A549 (cell line): ENCODE data around the gene DNM1. TPM values are rescaled to one million over a fixed set of nuclear protein-coding genes. Genes with fewer than 3 reads are reported as not detected.

ENCODE experiments used
- ATAC-seq, 2 experiments: fragments of 200-7000 bp in 1 of 2; fragments of >200 bp in 1 of 2; cut with Nextera tagmentation in 1 of 2; cut with Tn5 transposase in 1 of 2; 3 replicates each; pipeline versions ENCODE4 v1.8.0 to v1.9.1; 2018 to 2020; ENCODE audit warnings: mild to moderate bottlenecking in 1 of 2, moderate library complexity in 1 of 2
- CTCF ChIA-PET: fragments of 300-600 bp; sonication (Branson Sonifier 250); formaldehyde crosslinking; extraction: SDS; loops from one replicate; lab custom pipeline; 2021; ENCODE audit warnings: antibody characterized with exemption, inconsistent platforms; lab: Yijun Ruan, JAX
- POLR2A ChIA-PET: fragments of 350-600 bp; formaldehyde crosslinking; extraction: SDS; loops from one replicate; lab custom pipeline; 2021; ENCODE audit warnings: antibody characterized with exemption, inconsistent platforms; lab: Yijun Ruan, JAX
- DNase-seq, 2 experiments: peaks; one replicate each; pipeline versions ENCODE4 v3.0.0 to v3.0.0-alpha.2; 2011 to 2016; ENCODE audit warnings: low read depth in 1 of 2, low spot score in 1 of 2
- FAIRE-seq: peaks from 2 replicates; lab custom pipeline; 2011; peaks lifted over from hg19 to GRCh38; lab: Jason Lieb, UNC
- H3K27ac ChIP-seq, 2 experiments: fragments of >200 bp; sonication (Bioruptor Twin); formaldehyde crosslinking; 3 replicates each; pipeline ENCODE4 v1.5.1; 2016 to 2017
- H3K4me1 ChIP-seq: fragments of >200 bp; sonication (Bioruptor Twin); formaldehyde crosslinking; 3 replicates; pipeline ENCODE4 v1.6.1; 2016
- H3K4me2 ChIP-seq: fragments of >200 bp; sonication (Bioruptor Twin); formaldehyde crosslinking; 3 replicates; pipeline ENCODE4 v1.6.1; 2016
- H3K4me3 ChIP-seq: fragments of >200 bp; sonication (Bioruptor Twin); formaldehyde crosslinking; 3 replicates; pipeline ENCODE4 v1.5.1; 2016
- H3K9me3 ChIP-seq: fragments of >200 bp; sonication (Bioruptor Twin); formaldehyde crosslinking; 3 replicates; pipeline ENCODE4 v1.6.1; 2016
- CEBPB ChIP-seq, 2 experiments: fragments of >200 bp in 1 of 2; sonication (Bioruptor Twin) in 1 of 2; formaldehyde crosslinking in 1 of 2; IDR thresholded peaks; 2 replicates each; pipeline ENCODE4 v1.6.1; 2012 to 2016
- CHD4 ChIP-seq: fragments of 200-600 bp; sonication (generic); IDR thresholded peaks from 2 replicates; pipeline ENCODE4 v1.6.1; 2016; ENCODE audit warnings: antibody characterized with exemption, mild to moderate bottlenecking, borderline replicate concordance
- EP300 ChIP-seq, 2 experiments: fragments of >200 bp; sonication (Bioruptor Twin); formaldehyde crosslinking; IDR thresholded peaks; 2 replicates in 1 of 2; 3 replicates in 1 of 2; pipeline ENCODE4 v1.6.1; 2016 to 2017
- FOSB ChIP-seq: fragments of 250-450 bp; sonication (Bioruptor Pico); IDR thresholded peaks from 2 replicates; pipeline ENCODE4 v1.5.0; 2020; ENCODE audit warnings: mild to moderate bottlenecking, moderate library complexity
- HEYL ChIP-seq: fragments of 250-450 bp; sonication (Bioruptor Pico); IDR thresholded peaks from 2 replicates; pipeline ENCODE4 v1.8.0; 2021; ENCODE audit warnings: mild to moderate bottlenecking, moderate library complexity
- HOXA7 ChIP-seq: fragments of 250-450 bp; sonication (Bioruptor Pico); IDR thresholded peaks from 2 replicates; pipeline ENCODE4 v1.5.0; 2020; ENCODE audit warnings: mild to moderate bottlenecking, moderate library complexity
- HOXB5 ChIP-seq: fragments of 250-450 bp; sonication (Bioruptor Pico); IDR thresholded peaks from 2 replicates; pipeline ENCODE4 v1.5.0; 2020; ENCODE audit warnings: mild to moderate bottlenecking, moderate library complexity
- JUNB ChIP-seq: fragments of >200 bp; sonication (Bioruptor Twin); formaldehyde crosslinking; IDR thresholded peaks from 2 replicates; pipeline ENCODE4 v1.6.1; 2016
- KDM5A ChIP-seq: fragments of 200-600 bp; sonication (generic); IDR thresholded peaks from 2 replicates; pipeline ENCODE4 v1.6.1; 2016; ENCODE audit warnings: antibody characterized with exemption, mild to moderate bottlenecking
- NFE2L2 ChIP-seq: fragments of 150-350 bp; conservative IDR thresholded peaks from 2 replicates; pipeline ENCODE4 v1.6.1; 2014; ENCODE audit warnings: low read length
- NPAS2 ChIP-seq: fragments of 250-450 bp; sonication (Bioruptor Pico); IDR thresholded peaks from 2 replicates; pipeline ENCODE4 v1.8.0; 2022; ENCODE audit warnings: mild to moderate bottlenecking, moderate library complexity, borderline replicate concordance
- NR3C1 ChIP-seq: fragments of >200 bp; sonication (Bioruptor Twin); formaldehyde crosslinking; IDR thresholded peaks from 3 replicates; pipeline ENCODE4 v1.6.1; 2017
- PHF8 ChIP-seq: fragments of 200-600 bp; sonication (generic); IDR thresholded peaks from 2 replicates; pipeline ENCODE4 v1.6.1; 2016; ENCODE audit warnings: low read depth, mild to moderate bottlenecking, antibody characterized with exemption, moderate library complexity, borderline replicate concordance
- POLR2AphosphoS2 ChIP-seq: conservative IDR thresholded peaks from 2 replicates; pipeline ENCODE4 v1.6.1; 2012; ENCODE audit warnings: low read length, improper control_type of control experiment, inconsistent platforms
- RNF2 ChIP-seq: fragments of 200-600 bp; sonication (generic); IDR thresholded peaks from 2 replicates; pipeline ENCODE4 v1.6.1; 2016; ENCODE audit warnings: low read depth, mild to moderate bottlenecking, antibody characterized with exemption, moderate library complexity, borderline replicate concordance
- SREBF2 ChIP-seq: fragments of 450-650 bp; IDR thresholded peaks from 2 replicates; pipeline ENCODE4 v1.6.1; 2014; ENCODE audit warnings: mild to moderate bottlenecking, moderate library complexity
- TP53 ChIP-seq: fragments of 250-450 bp; sonication (Bioruptor Pico); IDR thresholded peaks from 2 replicates; pipeline ENCODE4 v1.5.0; 2021; ENCODE audit warnings: mild to moderate bottlenecking, moderate library complexity
- ZNF302 ChIP-seq: fragments of 250-450 bp; sonication (Bioruptor Pico); IDR thresholded peaks from 2 replicates; pipeline ENCODE4 v1.9.0; 2021; ENCODE audit warnings: inconsistent platforms, mild to moderate bottlenecking, moderate library complexity
- WGBS: methylation state at CpG from one replicate; pipeline ENCODE4 v1.1.6; 2017; ENCODE audit errors: missing lambda C conversion rate; 5-methylcytosine and 5-hydroxymethylcytosine counted together
- polyA plus RNA-seq, 4 experiments: library from polyadenylated mRNA; depleted of rRNA in 3 of 4; stranded (reverse); fragments of >200 nt; fragmentation: RNase III in 1 of 4; extraction: RNeasy Plus Mini Kit Qiagen cat#74134 plus additional on column Dnase treatment in 1 of 4; gene quantifications; 2 replicates in 3 of 4; 3 replicates in 1 of 4; pipeline ENCODE4 v1.2.3, GENCODE V29; 2011 to 2017
- TF ChIP-seq, protein P1 (sequence below): IDR thresholded peaks from 2 replicates; pipeline ENCODE4 v1.6.1; 2012; ENCODE audit warnings: low read depth, borderline replicate concordance
- TF ChIP-seq, protein P2 (sequence below): fragments of 250-450 bp; sonication (Bioruptor Pico); IDR thresholded peaks from 2 replicates; pipeline ENCODE4 v1.5.0; 2021; ENCODE audit warnings: mild to moderate bottlenecking, moderate library complexity, borderline replicate concordance
- TF ChIP-seq, protein P3 (sequence below): fragments of >200 bp; sonication (Bioruptor Twin); formaldehyde crosslinking; IDR thresholded peaks from 3 replicates; pipeline ENCODE4 v1.5.1; 2016
- TF ChIP-seq, protein P4 (sequence below): fragments of 150-350 bp; IDR thresholded peaks from 2 replicates; pipeline ENCODE4 v1.6.1; 2014; ENCODE audit warnings: low read depth, mild to moderate bottlenecking, low read length
- TF ChIP-seq, protein P5 (sequence below): fragments of 450-650 bp; IDR thresholded peaks from 2 replicates; pipeline ENCODE4 v1.6.1; 2014; ENCODE audit warnings: antibody characterized with exemption
- TF ChIP-seq, protein P6 (sequence below): fragments of 200-600 bp; sonication (generic); IDR thresholded peaks from 2 replicates; pipeline ENCODE4 v1.6.1; 2016; ENCODE audit warnings: antibody characterized with exemption, mild to moderate bottlenecking, moderate library complexity

Gene DNM1
- polyA plus RNA-seq, 2 of the 4 experiments (the other 2 are of a cell fraction): 60.2 to 139 TPM

DNA sequence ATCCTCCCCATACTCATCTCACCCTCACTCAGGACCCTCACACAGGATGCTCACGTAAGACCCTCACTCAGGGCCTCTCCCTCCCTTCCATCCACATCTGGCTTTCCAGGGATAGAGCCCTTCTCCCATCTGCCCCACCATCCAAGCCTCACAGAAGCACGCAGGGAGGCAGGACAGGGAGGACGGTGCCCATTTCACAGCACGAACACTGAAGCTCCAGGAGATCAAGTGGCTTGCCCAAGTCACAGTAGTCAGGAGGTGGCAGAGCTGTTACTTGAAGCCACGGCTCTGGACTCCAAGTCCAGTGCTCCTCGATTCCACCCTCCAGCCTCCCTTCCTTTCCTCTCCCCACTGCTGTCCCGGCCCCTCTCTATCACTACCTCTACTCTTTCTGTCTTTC is 21.7 kb downstream of the DNM1 start (continued):
- TF ChIP-seq FOSB: no peak
- TF ChIP-seq RNF2: no peak
- no peak for TF ChIP-seq KDM5A

DNA sequence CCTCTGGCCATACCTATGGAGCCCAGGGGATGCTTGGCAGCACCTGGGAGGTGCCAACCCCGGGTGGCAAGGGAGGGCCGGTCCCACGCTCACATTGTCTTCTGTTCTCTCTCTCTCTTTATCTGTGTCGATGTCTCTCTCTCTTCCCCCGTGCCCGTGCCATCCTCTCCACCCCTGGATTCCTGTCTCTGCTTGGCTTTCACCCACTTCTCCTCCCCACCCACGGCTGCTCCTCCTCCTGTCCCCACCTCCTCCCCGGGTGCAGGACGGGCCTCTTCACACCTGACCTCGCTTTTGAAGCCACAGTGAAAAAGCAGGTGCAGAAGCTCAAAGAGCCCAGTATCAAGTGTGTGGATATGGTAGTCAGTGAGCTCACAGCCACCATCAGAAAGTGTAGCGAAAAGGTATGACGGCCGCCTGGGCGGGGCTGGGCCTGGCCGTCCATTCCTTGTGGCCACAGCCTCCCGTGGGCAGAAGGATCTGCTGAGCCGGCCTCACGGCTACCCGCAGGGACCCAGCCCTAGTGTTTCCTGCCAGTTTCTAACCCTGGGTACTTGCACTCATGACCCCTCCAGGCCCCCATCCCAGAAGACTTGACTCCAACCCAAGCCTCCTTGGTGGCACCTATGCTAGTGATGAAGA is 22.7 kb downstream of the DNM1 start:
- H3K4me2 ChIP-seq: no peak overlapping the region
- H3K9me3 ChIP-seq: no peaks in the 10 kb centered on the region
- no peaks in the 10 kb centered on the region for H3K4me1 ChIP-seq
- ChIA-PET CTCF (interaction anchor here (1.0 to 2.0 kb wide), 4 partner anchors 15 to 55 kb away, joined by 3 to 5 read pairs (median 4); no protein-coding TSS in a partner anchor), POLR2A (no interaction called here)
- 90% methylated on average over 12 of the region's 19 CpGs for WGBS
- no peak overlapping the region for H3K4me3 ChIP-seq
- H3K27ac ChIP-seq: no peak overlapping the region
- no peak for FAIRE-seq
- no peak for TF ChIP-seq POLR2AphosphoS2
- TF ChIP-seq NR3C1: no peak
- no peak for TF ChIP-seq EP300 (IDR thresholded peaks at IDR 0.05)
- TF ChIP-seq HEYL (CRISPR knock-in tag): no peak
- TF ChIP-seq NFE2L2: no peak
- no peak for TF ChIP-seq HOXB5 (CRISPR knock-in tag)
- TF ChIP-seq, protein P1, sequence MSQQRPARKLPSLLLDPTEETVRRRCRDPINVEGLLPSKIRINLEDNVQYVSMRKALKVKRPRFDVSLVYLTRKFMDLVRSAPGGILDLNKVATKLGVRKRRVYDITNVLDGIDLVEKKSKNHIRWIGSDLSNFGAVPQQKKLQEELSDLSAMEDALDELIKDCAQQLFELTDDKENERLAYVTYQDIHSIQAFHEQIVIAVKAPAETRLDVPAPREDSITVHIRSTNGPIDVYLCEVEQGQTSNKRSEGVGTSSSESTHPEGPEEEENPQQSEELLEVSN: no peak
- TF ChIP-seq, protein P2, sequence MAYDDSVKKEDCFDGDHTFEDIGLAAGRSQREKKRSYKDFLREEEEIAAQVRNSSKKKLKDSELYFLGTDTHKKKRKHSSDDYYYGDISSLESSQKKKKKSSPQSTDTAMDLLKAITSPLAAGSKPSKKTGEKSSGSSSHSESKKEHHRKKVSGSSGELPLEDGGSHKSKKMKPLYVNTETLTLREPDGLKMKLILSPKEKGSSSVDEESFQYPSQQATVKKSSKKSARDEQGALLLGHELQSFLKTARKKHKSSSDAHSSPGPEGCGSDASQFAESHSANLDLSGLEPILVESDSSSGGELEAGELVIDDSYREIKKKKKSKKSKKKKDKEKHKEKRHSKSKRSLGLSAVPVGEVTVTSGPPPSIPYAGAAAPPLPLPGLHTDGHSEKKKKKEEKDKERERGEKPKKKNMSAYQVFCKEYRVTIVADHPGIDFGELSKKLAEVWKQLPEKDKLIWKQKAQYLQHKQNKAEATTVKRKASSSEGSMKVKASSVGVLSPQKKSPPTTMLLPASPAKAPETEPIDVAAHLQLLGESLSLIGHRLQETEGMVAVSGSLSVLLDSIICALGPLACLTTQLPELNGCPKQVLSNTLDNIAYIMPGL (CRISPR knock-in tag): no peak
- no peak for TF ChIP-seq NPAS2 (CRISPR knock-in tag)
- no peak for TF ChIP-seq HOXA7
- TF ChIP-seq SREBF2: no peak
- TF ChIP-seq CHD4: no peak
- TF ChIP-seq, protein P3, sequence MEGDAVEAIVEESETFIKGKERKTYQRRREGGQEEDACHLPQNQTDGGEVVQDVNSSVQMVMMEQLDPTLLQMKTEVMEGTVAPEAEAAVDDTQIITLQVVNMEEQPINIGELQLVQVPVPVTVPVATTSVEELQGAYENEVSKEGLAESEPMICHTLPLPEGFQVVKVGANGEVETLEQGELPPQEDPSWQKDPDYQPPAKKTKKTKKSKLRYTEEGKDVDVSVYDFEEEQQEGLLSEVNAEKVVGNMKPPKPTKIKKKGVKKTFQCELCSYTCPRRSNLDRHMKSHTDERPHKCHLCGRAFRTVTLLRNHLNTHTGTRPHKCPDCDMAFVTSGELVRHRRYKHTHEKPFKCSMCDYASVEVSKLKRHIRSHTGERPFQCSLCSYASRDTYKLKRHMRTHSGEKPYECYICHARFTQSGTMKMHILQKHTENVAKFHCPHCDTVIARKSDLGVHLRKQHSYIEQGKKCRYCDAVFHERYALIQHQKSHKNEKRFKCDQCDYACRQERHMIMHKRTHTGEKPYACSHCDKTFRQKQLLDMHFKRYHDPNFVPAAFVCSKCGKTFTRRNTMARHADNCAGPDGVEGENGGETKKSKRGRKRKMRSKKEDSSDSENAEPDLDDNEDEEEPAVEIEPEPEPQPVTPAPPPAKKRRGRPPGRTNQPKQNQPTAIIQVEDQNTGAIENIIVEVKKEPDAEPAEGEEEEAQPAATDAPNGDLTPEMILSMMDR: no peak
- no peak for TF ChIP-seq PHF8
- TF ChIP-seq JUNB: no peak
- no peak for TF ChIP-seq TP53
- TF ChIP-seq, protein P4, sequence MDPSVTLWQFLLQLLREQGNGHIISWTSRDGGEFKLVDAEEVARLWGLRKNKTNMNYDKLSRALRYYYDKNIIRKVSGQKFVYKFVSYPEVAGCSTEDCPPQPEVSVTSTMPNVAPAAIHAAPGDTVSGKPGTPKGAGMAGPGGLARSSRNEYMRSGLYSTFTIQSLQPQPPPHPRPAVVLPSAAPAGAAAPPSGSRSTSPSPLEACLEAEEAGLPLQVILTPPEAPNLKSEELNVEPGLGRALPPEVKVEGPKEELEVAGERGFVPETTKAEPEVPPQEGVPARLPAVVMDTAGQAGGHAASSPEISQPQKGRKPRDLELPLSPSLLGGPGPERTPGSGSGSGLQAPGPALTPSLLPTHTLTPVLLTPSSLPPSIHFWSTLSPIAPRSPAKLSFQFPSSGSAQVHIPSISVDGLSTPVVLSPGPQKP: no peak
- DNase-seq: no peak
- ATAC-seq: peak in 1 of 2 experiments; percentile 34; a peak in 4 of 6 replicates

DNA sequence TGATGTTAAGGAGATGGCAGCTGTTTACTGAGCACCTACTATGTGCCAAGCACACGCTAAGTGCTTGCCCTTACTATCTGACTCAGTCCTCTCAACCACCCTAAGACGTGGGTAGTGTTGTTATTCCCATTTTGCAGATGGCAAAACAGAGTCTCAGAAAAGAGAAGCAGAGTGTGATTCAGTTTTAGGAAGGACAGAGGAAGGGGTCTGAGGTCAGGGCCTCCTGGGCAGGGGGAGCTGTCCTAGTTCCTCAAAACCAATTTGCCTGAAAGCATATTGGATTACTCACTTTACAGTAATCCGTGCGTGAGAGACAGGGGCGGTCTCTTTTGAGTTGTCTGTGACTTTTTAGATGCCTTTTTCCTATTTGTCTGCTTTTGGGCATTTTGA is 23.2 kb downstream of the DNM1 start:
- Histone ChIP-seq H3K4me1 (no peaks in the 10 kb centered on the region), H3K9me3 (no peaks in the 10 kb centered on the region), H3K27ac (no peak overlapping the region), H3K4me3 (no peak overlapping the region), H3K4me2 (no peak overlapping the region)
- no peak for ATAC-seq
- FAIRE-seq: no peak
- no peak for DNase-seq
- WGBS: 92% methylated on average over 5 of the region's 5 CpGs
- ChIA-PET CTCF (interaction anchor here (0.6 to 2.0 kb wide), 5 partner anchors 15 to 65 kb away, joined by 3 to 5 read pairs (median 3); no protein-coding TSS in a partner anchor), POLR2A (no interaction called here)
- TF ChIP-seq POLR2AphosphoS2 (no peak), CHD4 (no peak), CEBPB (IDR thresholded peaks at IDR 0.05) (no peak), HOXA7 (no peak), ZNF302 (CRISPR knock-in tag) (no peak), EP300 (IDR thresholded peaks at IDR 0.05) (no peak)
- TF ChIP-seq, protein P5, sequence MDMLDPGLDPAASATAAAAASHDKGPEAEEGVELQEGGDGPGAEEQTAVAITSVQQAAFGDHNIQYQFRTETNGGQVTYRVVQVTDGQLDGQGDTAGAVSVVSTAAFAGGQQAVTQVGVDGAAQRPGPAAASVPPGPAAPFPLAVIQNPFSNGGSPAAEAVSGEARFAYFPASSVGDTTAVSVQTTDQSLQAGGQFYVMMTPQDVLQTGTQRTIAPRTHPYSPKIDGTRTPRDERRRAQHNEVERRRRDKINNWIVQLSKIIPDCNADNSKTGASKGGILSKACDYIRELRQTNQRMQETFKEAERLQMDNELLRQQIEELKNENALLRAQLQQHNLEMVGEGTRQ: no peak
- TF ChIP-seq, protein P6, sequence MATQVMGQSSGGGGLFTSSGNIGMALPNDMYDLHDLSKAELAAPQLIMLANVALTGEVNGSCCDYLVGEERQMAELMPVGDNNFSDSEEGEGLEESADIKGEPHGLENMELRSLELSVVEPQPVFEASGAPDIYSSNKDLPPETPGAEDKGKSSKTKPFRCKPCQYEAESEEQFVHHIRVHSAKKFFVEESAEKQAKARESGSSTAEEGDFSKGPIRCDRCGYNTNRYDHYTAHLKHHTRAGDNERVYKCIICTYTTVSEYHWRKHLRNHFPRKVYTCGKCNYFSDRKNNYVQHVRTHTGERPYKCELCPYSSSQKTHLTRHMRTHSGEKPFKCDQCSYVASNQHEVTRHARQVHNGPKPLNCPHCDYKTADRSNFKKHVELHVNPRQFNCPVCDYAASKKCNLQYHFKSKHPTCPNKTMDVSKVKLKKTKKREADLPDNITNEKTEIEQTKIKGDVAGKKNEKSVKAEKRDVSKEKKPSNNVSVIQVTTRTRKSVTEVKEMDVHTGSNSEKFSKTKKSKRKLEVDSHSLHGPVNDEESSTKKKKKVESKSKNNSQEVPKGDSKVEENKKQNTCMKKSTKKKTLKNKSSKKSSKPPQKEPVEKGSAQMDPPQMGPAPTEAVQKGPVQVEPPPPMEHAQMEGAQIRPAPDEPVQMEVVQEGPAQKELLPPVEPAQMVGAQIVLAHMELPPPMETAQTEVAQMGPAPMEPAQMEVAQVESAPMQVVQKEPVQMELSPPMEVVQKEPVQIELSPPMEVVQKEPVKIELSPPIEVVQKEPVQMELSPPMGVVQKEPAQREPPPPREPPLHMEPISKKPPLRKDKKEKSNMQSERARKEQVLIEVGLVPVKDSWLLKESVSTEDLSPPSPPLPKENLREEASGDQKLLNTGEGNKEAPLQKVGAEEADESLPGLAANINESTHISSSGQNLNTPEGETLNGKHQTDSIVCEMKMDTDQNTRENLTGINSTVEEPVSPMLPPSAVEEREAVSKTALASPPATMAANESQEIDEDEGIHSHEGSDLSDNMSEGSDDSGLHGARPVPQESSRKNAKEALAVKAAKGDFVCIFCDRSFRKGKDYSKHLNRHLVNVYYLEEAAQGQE: no peak
